ENCODE results near the gene GNAO1.

Gene GNAO1

DNA sequence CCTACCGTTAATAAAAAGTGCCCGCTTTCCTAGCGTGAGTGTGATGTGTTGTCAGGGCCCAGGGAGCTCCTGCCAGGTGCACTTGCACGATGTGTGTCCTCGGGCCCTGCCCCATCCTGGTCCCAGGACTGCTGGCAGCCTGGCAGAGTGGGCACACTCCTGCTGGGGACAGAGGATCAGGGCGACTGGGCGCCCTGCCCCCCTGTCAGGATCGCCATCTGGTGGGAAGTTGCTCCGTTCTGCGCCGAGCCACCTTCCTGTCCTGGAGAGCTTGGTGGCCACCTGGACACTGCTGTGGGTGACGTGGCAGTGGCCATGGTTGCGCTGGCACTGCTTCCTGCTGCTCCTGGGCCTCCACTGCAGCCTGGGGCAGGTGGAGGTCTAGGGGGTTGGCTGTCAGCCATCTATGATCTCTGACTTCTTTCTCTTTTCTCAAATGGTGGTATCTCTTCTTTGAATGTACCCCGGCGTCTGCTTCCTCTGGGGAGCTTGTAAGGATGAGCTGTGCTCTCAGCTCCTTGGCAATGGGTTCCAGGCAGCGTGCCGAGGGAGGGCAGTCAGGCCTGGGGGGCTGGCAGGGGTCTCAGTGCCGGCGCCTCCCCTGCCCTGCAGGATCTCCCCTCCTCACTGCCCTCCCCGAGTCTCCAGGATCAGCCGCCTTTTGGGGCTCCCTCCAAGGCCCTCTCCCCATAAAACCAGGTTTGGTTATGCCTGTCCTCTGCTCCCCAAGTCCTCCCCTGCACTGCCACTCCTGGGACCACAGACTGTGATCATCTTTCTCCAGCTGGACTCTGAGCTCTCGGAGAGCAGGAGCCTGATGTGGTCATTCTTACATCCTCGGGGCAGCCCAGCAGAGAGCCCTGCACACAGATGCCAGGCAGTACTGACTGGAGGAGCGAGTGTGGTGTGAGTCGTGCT, 157.1 kb downstream of the GNAO1 start:
- DNase-seq (ENCODE audit: low read depth in 2 of 2) = no peak

DNA sequence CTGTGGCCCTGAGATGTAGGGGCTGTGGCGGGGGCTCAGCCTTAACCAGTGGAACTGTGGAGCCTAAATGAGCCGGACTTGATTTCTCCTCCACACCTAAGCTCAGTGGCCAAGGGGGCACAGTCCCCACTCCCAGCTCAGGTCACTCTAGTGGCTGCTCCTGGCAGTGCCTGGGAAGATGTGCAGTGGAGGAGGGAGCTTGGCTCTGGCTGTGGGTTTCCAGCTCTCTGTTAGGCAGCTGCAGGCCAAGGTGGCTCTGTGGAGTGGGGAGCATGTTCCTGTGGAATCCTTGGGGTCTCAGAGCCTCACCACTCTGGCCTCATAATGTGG, 157.8 kb downstream of the GNAO1 start:
- DNase-seq (ENCODE audit: low read depth in 2 of 2) = no peak

DNA sequence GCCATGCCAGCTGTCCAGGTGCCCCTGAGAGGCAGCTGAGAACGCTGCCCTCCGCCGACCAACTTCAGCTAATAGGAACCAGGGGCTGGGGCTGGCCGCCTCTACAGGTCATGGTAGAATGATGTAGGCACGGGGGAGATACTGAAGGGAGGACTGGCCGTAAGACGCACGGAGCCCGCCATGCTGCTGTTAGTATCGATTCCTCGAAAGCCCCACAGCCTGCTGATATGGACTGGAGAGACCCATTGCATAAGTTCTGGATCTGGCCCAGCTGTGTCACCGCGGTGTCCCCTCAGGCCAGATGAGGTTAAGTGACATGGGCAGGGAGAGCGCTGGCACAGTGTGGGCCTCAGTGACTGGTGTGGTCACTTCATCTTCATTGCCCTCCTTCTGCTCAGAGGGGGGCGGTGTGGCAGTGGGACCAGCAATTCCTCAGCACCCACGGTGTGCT, 158.4 kb downstream of the GNAO1 start:
- no peak for DNase-seq (ENCODE audit: low read depth in 2 of 2)

DNA sequence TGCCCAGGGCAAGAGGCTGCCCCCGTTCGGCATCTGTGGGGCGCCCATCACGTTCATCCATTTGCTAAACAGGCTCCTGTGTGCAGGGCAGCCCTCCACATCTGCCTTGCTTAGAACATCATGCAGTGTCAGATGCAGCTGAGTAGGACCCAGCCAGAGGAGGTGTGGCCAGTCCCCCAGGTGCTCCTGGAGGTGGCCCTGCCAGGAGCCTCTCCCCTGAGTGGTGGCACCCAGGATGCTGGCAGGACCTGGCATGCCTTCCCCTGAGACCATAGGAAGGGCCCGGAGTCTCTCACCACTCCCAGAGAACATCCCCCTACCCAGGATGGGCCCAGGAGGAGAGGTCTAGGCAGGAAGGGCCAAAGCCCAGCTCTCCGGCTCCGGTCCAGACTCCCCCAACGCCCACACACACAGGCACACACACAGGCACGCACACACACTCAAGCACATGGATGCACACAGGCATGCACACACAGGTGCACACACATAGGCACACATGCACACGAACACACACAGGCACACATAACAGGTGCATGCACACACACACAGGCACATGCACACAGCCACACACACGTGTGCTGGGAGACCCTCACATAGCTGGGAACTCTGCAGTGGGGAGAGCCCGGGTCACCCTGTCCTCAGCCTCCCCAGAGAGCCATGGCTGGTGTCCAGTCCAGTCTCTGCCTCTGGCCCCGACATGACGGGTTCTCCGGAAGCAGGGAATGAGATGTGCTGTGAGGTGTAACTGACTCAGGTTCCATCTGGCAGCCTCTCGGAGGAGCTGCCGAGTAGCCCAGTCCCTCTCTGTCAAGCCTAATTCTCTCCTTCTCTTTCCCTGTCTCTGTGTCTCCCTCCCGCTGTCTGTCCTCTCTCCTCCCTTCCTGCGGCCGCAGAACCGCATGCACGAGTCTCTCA, 159.5 kb downstream of the GNAO1 start:
- no peak for DNase-seq (ENCODE audit: low read depth in 2 of 2)

DNA sequence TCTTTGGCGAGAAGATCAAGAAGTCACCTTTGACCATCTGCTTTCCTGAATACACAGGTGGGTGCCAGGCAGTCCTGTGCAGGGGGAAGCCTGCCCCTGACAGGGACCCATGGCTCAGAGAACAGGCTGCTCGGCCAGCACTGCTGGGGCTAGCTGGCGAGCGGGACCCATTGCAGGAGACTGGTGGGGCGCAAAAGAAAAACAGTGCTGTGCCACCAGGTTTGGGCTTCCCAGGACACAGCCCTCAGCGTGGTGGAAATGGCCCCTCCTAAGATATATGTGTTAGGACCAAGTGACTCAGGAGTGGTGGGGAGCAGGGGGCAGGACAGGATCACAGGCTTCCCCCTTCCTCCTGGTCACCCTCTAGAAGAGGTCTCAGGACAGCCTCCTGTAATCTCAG, 160.2 kb downstream of the GNAO1 start:
- no peak for DNase-seq (ENCODE audit: low read depth in 2 of 2)

DNA sequence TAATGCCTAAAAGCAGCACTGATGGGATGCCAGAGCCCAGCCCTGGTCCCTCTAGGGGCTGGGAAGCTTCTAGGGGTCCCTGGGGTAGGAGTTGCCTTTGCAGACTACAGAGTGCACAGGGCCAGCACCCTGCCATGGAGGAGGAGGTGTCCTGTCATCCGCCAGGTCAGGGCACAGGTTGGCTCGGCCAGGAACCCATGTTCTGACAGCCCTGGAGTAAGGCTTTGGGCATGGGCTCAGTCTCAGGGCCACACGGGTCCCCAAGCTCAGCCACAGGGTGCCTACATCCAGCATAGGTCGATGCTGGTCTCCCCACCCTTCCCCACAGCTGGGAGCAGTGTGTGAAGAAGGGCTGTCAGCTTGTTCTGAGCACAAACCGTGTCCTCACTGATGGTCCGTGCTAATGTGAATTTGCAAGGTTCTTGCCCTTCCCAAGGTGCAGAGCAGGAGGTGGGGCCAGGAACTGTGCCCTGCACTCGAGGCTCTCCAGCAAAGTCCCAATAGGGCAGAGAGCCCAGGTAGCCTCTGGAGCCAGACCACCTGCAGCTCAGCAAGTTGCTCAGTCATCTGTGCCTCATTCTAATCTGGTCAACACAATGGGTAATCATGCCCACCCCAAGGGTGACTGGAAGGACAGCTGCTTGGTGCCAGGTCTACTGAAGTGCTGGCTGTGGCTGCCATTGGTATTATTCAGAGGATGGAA, 161.2 kb downstream of the GNAO1 start:
- no peak for DNase-seq (ENCODE audit: low read depth in 2 of 2)

DNA sequence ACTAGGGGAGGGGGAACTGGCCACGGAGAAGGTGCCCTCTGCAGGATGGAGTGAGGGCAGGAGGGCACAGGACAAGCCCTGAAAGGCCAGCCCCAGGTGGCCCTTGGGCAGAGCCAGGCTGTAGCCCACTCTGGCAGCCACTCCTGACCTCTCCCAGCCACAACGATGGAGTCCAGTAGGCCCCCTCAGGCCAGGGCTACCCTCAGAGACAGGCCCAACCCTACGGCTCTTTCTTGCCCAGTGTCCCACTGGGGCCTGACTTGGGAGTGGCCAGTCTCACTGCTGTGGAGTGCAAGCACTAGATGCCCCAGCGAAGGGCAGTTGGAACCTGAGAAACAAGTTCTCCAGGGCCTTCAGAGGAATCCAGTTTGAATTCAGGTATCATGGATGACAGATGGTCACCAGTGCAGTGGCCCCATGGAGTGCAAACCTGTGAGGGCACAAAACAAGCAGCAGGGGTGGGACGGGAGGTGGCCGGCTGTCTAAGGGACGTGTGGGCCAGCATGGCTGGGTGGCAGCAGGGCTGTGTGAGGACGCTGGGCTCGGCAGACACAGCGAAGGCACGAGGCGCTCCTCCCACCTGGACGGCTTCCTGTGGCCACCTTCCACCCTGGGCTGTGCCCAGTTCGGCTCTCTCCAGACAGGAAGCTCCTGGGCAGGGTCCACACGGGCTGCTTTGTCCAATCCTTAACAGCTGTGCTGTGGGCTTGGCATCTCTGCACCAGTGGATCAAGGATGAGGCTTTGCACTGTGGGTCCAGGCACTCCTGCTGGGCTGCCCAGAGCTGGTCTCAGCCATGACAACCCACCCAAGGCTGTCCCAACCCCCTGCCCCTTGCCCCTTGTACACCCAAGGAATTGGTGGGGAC, 162.0 kb downstream of the GNAO1 start:
- DNase-seq (ENCODE audit: low read depth in 2 of 2) = no peak

DNA sequence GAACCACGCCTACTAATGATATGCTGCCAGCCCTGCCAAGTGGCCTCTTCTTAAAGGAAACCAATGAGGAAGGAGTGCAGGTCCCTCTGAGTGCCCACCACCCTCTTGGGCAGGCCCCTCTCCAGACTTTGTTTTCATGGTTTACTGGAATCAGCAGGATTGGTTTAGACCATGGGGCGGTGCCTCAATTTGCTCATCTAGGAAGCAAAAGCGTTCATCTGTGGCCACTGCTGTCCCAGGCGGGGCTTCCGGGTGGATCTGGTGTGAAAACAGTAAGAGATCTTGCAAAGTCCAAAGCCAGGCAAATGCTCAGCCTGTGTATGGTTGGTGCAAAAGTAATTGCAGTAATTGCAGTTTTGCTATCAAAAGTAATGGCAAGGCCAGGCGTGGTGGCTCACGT, 162.7 kb downstream of the GNAO1 start:
- DNase-seq (ENCODE audit: low read depth in 2 of 2) = no peak

DNA sequence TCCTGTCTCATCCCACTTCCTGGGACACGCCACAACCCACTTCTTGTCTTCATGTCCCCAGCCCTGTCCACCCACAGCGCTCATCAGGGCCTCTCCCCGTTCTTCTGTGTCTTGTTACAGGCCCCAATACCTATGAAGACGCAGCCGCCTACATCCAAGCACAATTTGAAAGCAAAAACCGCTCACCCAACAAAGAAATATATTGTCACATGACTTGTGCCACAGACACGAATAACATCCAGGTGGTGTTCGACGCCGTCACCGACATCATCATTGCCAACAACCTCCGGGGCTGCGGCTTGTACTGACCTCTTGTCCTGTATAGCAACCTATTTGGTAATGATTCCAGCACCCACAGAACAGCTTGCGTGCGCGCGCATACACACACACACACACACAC, 163.5 kb downstream of the GNAO1 start:
- DNase-seq (ENCODE audit: low read depth in 2 of 2) = no peak

DNA sequence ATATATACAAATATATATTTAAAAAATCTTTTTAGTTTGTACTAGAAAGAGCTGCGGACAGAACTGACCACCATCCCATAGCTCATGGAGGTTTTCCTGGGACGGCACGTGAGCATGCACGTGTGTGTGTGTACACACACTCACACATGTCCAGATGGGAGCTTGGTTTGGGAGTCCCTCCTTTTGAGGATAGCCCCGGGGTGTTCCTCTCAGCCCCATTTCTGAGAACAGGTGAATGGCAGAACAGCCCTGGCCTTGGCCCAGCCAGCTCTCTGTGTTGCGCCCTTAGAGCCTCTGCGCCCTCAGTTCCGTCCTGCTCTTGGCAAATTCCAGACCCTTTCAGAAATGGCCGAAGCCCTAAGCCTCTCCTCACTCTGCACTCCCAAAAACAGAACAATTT, 163.9 kb downstream of the GNAO1 start:
- DNase-seq (ENCODE audit: low read depth in 2 of 2) = no peak

DNA sequence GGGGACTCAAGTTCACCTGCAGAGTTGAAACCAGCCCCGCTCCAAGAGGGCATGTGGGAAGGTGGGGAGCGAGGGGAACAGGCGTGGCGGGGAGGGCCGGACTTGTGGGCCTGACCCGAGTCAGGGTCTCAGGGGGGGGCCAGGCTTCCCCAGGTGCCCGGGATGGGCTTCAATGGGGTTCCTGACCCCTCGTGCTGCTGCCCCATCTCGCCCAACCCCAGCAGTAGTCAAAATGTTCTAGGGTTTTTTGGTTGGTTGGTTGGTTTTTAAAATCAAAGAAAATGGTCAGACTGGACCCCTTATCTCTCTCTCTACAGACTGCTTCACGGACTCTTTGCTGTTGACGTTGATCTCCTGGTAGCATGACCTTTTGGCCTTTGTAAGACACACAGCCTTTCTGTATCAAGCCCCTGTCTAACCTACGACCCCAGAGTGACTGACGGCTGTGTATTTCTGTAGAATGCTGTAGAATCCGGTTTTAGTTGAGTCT, 164.5 kb downstream of the GNAO1 start:
- no peak for DNase-seq (ENCODE audit: low read depth in 2 of 2)

DNA sequence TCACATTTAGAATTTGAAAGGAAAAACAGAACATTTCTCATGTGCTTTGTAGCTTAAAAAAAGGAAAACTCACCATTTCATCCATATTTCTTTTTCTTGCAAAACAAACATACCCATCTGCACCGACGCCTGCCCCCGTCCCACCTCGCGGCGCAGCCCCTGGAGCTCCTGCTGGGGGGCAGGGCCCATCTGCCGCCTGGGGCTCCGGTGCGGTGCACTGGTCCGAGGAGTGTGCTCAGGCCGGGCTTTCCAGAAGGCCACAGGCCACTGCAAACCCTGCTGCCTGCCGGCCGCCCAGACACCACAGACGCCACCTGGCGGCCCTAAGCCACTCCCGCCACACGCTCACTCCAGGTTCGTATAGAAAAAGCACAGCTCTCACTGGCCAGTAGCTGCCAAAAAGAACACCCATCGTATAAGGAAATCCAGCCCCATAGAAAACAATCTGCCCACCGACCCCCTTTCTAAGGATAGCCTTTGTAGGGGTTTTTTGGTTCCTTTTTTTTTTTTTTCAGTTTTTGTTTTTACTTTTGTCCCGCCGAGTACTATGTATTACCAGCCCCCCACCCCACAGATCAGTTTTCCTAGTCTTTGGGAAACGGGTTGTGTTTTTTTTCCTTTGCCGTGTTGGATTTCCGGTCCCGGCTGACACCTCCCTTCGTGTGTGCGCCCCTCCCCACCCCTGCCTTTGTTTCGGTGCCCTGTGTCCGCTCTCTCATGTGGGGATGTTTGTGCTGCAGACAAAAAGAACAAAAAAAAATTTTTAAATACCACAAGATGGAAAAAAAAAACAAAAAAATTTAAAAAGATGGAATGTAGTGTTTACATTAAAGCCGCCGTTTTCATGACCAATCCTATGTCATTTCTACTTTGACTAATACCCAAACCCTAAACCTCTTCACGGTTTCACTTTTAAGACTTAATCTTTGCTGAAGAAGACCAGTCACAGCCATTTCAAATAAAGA, 165.3 kb downstream of the GNAO1 start:
- peak; percentile 18 to 20 for DNase-seq (ENCODE audit: low read depth in 2 of 2)

DNA sequence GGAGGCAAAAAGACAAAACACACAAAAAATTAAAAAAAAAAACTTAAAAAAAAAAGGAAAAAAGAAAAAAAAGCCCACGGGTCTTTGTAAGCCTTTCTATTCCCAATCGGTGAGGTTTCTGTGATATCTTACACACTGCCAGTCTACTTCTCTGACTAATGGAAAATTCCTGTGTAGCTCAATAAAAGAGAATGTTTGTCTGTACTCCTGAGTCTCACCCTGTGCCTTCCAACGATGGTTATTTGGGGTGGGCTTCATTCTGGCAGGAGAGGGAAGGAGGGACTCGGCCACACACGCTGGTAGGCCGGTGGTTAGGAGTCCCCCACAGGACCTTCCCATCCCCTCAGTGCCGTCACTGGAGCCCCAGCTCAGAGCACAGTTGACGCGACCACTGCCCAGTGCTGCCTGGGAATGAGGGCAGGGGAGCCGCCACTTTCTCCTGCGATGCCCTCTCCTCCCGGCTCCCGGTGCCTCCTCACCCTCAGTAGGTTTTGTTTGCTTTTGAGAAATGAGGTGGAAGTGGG, 166.0 kb downstream of the GNAO1 start:
- no peak for DNase-seq (ENCODE audit: low read depth in 2 of 2)

DNA sequence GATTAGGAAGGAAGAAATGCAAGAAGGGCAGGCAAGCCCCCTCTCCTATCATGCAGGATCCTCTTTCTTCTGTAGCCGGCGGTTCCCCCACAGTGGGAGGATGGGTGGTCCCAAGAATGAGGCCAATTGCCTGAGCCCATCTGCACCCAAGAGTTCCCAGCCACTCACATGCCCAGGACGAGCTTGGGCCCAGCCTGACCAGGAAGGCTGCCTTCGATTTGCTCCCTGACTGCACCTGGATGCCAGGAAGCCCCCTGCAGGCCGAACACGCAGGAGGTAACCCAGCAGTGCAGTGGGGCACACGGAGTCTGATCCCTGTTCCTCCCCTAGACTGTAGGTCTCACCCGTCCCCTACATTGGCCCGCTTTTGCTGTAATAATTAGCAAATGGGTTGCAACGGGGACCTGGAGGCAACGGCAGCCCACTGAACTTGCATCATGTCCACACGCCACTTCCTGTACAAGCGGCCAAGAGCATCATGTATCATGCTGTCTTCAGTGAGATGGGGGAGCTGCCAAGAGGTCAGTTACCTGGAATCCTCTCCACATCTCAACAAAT, 166.6 kb downstream of the GNAO1 start:
- DNase-seq (ENCODE audit: low read depth in 2 of 2) = no peak

DNA sequence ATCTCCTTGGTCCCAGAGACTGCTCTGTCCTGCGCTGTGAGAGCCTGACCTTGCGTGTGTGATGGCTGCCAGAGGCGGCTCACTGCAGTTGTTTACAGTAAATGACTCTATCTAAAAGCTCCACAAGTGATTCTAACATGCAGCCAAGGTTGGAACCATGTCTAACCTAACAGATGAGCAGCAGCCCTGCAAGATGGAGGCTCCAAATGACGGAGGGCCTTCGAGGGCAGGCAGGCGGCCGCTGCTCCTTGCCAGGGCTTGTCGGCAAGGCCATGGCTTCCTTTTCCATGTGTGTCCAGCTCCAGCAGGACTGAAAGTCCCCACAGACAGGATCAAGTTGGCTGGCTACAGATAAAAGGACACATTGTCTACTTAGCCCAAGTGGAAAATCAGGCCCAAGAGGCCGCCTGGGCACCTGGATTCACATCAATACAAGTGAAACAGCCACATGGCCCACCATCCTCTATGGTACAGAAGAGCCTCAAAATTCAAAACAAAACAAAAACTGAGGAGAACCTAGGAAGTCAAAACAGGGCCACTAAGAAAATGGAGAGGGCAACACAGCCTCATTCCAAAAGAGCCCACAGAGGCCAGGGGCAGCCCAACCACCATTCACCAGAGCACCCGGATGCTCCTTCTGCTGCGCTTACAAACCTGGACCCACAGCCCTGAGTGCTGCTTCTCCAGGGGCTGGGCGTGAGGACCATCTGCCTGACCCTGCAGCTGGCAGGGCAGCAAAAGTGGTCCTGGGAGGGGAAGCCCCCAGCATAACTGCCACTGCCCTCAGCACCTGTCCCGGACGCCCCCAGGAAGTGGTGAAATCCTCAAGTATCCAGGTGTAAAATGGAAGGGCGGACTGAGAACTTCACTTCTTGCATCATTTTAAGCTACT, 169.1 kb downstream of the GNAO1 start:
- DNase-seq (ENCODE audit: low read depth in 2 of 2) = no peak

DNA sequence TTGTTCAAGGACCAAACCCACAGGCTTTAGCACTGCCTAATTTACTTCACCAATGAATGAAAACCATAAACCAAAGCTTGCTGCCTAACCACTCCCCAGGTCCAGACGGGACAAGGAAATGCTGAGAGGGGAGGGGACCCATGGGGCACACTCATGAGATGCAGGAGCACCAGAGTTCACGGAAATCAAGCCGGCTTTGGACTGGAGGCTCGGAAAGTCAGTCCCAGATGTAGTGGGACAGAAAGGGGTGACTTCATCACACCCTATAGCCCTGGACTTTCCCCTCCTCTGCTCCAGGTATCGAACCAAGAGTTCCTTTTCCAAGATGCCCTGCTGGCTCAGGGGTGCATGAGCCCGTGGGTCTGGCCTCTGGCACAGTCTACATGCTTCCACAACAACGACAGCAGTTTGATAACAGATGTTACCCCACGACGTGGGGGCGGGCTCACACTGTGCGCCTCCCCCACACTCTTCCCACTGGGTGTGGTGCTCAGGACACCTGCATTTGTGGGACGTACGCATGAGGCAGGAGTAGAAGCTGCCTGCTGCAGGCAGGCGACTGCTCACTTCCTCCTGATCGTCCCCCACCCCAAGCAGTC, 170.9 kb downstream of the GNAO1 start:
- DNase-seq (ENCODE audit: low read depth in 2 of 2) = no peak

DNA sequence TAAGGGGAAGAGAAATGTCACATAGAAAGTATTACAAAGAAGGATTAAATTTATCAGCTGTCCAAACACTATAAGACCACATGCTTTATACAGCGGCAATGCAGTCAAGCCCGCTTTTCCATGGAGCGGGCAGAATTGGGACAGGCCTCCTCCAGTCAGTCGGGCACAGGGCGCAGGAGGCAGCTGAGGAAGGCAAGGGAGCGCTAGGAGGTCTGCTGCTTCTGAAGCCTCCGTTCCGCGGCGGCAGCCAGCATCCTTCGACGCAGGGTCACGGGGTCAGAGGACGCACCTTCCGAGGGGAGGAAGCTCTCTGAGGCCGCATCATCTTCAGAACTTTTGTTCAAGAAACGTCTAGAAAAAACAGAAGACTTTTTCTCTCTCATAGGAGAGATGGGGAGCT, 171.4 kb downstream of the GNAO1 start:
- no peak for DNase-seq (ENCODE audit: low read depth in 2 of 2)

DNA sequence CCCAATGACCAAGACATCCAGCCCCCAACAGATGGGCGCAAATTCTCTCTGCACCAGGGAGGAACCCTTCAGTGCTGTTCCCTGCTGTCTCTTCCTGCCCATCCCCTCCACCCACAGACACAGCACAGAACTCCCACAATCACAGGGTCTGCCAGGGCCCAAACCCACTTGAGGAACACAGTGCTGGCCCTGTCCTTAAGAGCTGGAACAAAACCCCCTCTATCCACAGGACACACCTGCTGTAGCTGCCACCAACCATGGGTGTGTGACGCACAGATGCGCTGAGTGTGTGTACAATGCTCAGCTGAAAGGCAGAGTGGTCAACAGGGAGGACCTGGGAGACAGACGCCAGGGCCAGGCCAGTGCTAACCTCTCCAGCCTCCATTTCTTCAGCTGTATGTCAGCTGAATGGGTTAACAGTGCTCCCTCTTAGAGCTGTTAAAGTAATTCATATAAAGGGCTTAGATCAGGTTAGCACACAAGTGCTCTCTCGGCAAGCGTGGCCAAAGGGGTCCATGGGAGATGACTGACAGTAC, 172.0 kb downstream of the GNAO1 start:
- DNase-seq (ENCODE audit: low read depth in 2 of 2) = no peak
